K562 (cell line): Measurements from ENCODE around the gene ITGB2. TPM values are rescaled to one million over a fixed set of nuclear protein-coding genes. Genes with fewer than 3 reads are reported as not detected.

Experiments
- ATF6 ChIP-seq: sonication (generic); formaldehyde crosslinking; IDR thresholded peaks from 2 replicates; pipeline ENCODE4 v1.4.0; 2020; ENCODE audit warnings: mild to moderate bottlenecking, missing genetic modification reagents
- CHD4 ChIP-seq: fragments of 200-600 bp; sonication (generic); IDR thresholded peaks from 3 replicates; pipeline ENCODE4 v1.6.1; 2012; ENCODE audit warnings: low read depth, mild to moderate bottlenecking, mixed read lengths, low read length, inconsistent platforms; ENCODE audit not compliant: insufficient read depth, insufficient replicate concordance, poor library complexity, severe bottlenecking
- E2F5 ChIP-seq: sonication (generic); formaldehyde crosslinking; IDR thresholded peaks from 2 replicates; pipeline ENCODE4 v1.8.0; 2022; ENCODE audit warnings: mild to moderate bottlenecking, missing genetic modification reagents
- ELF4 ChIP-seq: fragments of 450-650 bp; formaldehyde crosslinking; IDR thresholded peaks from 2 replicates; pipeline ENCODE4 v1.4.0; 2022; ENCODE audit warnings: missing genetic modification characterization
- KAT7 ChIP-seq: sonication (generic); formaldehyde crosslinking; IDR thresholded peaks from 2 replicates; pipeline ENCODE4 v1.8.0; 2022; ENCODE audit warnings: missing genetic modification reagents, mild to moderate bottlenecking, borderline replicate concordance
- PATZ1 ChIP-seq: fragments of 250-450 bp; sonication (Bioruptor Pico); IDR thresholded peaks from 2 replicates; pipeline ENCODE4 v1.5.0; 2020; ENCODE audit warnings: mild to moderate bottlenecking, borderline replicate concordance
- RERE ChIP-seq: sonication (generic); formaldehyde crosslinking; IDR thresholded peaks from 2 replicates; pipeline ENCODE4 v1.8.0; 2023; ENCODE audit warnings: missing genetic modification reagents, mild to moderate bottlenecking, borderline replicate concordance
- TFE3 ChIP-seq: fragments of 450-650 bp; formaldehyde crosslinking; IDR thresholded peaks from 2 replicates; pipeline ENCODE4 v1.4.0; 2020; ENCODE audit warnings: mild to moderate bottlenecking, mixed read lengths
- ZBTB5 ChIP-seq: fragments of 450-650 bp; IDR thresholded peaks from 2 replicates; pipeline ENCODE4 v1.6.1; 2017; ENCODE audit warnings: antibody characterized with exemption
- ZNF449 ChIP-seq: fragments of 250-450 bp; sonication (Bioruptor Pico); IDR thresholded peaks from 2 replicates; pipeline ENCODE4 v1.8.0; 2022; ENCODE audit warnings: moderate library complexity, mild to moderate bottlenecking, inconsistent platforms
- polyA plus RNA-seq, 8 experiments: library from polyadenylated mRNA; depleted of rRNA in 4 of 8; stranded (reverse) in 5 of 8; unstranded in 3 of 8; fragments of >200 nt; fragmentation: Nextera tagmentation in 2 of 8; fragmentation: Illumina TruSeq in 1 of 8; extraction: Ambion mirVana in 2 of 8; extraction: Trizol in 1 of 8; gene quantifications; 2 replicates each; pipeline versions ENCODE4 v1.2.1 to v1.2.3, GENCODE V29; 2011 to 2014; ENCODE audit warnings: inconsistent platforms in 1 of 8, missing spikeins in 1 of 8
- total RNA-seq, 7 experiments: library from RNA; depleted of rRNA in 6 of 7; stranded (reverse); fragments of >200 nt in 6 of 7; fragmentation: Illumina TruSeq in 2 of 7; extraction: Trizol in 2 of 7; gene quantifications; 2 replicates each; pipeline versions ENCODE4 v1.2.1 to v1.2.3, GENCODE V29; 2011 to 2021; ENCODE audit warnings: low replicate concordance in 1 of 7

Gene ITGB2
- total and polyA plus RNA-seq, 9 of the 15 experiments (the other 6 are each of a cell fraction or from before 2014, with no cell fraction given) = 0.07 to 1.3 (median 0.51) TPM; not detected in 2

GRCh38 chr21:44854391-44854663 is 66.4 kb downstream of the ITGB2 start (continued):
- TF ChIP-seq ATF6 (CRISPR knock-in tag) (peak; percentile 58; the same call in 1 of the 2 replicates), TFE3 (CRISPR knock-in tag) (peak; percentile 97), PATZ1 (0 out of 2 replicates have a peak, but pooled peaks have one; percentile 3), ZBTB5 (no peak), ZNF449 (CRISPR knock-in tag) (no peak), KAT7 (CRISPR knock-in tag) (peak; percentile 90; the same call in 1 of the 2 replicates), CHD4 (peak; percentile 29), ELF4 (CRISPR knock-in tag) (no peak), E2F5 (no peak), RERE (CRISPR knock-in tag) (peak; percentile 23; the same call in 1 of the 2 replicates)
